GM19193 (cell line): Measurements from ENCODE around the gene RAG2.

Source experiments
- POLR2A ChIP-seq: IDR thresholded peaks from 4 replicates; pipeline ENCODE4 v1.6.1; 2011; ENCODE audit not compliant: insufficient read depth, insufficient read length; ENCODE audit errors: extremely low read depth

The RAG2 gene

GRCh38 chr11:36598051-36598450 lies at the start of gene RAG2:
Gene RAG2 (minus strand): TSS chr11:36598236. CDS start chr11:36594168, 4,068 bp downstream.
- no peak for TF ChIP-seq POLR2A

GRCh38 chr11:36638556-36638955 lies 40.5 kb upstream of the RAG2 start:
- no peak for TF ChIP-seq POLR2A

GRCh38 chr11:36635066-36635862 lies 37.2 kb upstream of the RAG2 start:
- TF ChIP-seq POLR2A, result no peak

GRCh38 chr11:36631774-36632173 lies 33.7 kb upstream of the RAG2 start:
- no peak for TF ChIP-seq POLR2A

- TF ChIP-seq POLR2A, result no peak
Measured at GRCh38 chr11:36628765-36629244, 30.8 kb upstream of the RAG2 start.

- no peak for TF ChIP-seq POLR2A
Measured at GRCh38 chr11:36628141-36628540, 30.1 kb upstream of the RAG2 start.

- TF ChIP-seq POLR2A, result no peak
Measured at GRCh38 chr11:36627471-36627870, 29.4 kb upstream of the RAG2 start.

- TF ChIP-seq POLR2A, result no peak
Measured at GRCh38 chr11:36627006-36627405, 29.0 kb upstream of the RAG2 start.

GRCh38 chr11:36623494-36623893 lies 25.5 kb upstream of the RAG2 start:
- TF ChIP-seq POLR2A, result no peak

- TF ChIP-seq POLR2A, result no peak
Measured at GRCh38 chr11:36622431-36623136, 24.5 kb upstream of the RAG2 start.

- no peak for TF ChIP-seq POLR2A
Measured at GRCh38 chr11:36620246-36620645, 22.2 kb upstream of the RAG2 start.

GRCh38 chr11:36619502-36619901 lies 21.5 kb upstream of the RAG2 start:
- TF ChIP-seq POLR2A, result no peak

- no peak for TF ChIP-seq POLR2A
Measured at GRCh38 chr11:36618363-36619047, 20.5 kb upstream of the RAG2 start.

GRCh38 chr11:36617543-36618362 lies 19.7 kb upstream of the RAG2 start:
- no peak for TF ChIP-seq POLR2A
